Renal cortex interstitium (tissue), 11 donors: ENCODE data around the gene KAT7. TPM values are rescaled to one million over a fixed set of nuclear protein-coding genes. Genes with fewer than 3 reads are reported as not detected.
A peak's percentile ranks its signal among the peaks of the same experiment; 100 is the strongest.

Experiments
- DNase-seq, 11 donors: peaks; one replicate each; pipeline ENCODE4 v3.0.0-alpha.2; 2013; ENCODE audit warnings: low read depth in 9 of 11, low spot score in 4 of 11; ENCODE audit errors: extremely low read depth in 1 of 11
- polyA plus RNA-seq, 3 donors: library from polyadenylated mRNA; unstranded; fragments of 120-200 nt; gene quantifications; one replicate each; pipeline ENCODE4 v1.2.1, GENCODE V29; 2013; ENCODE audit not compliant: insufficient read length in 3 of 3

Gene KAT7
- polyA plus RNA-seq, 3 donors, result 49.1 to 54.9 (median 52.1) TPM

- no peak for DNase-seq
Measured at GRCh38 chr17:49878931-49879904, 90.7 kb downstream of the KAT7 start.

GRCh38 chr17:49880291-49881053 is 92.0 kb downstream of the KAT7 start:
- DNase-seq, result peak in 8 of 11 donors; percentile 59 to 70 (median 64)

GRCh38 chr17:49881054-49881402 is 92.5 kb downstream of the KAT7 start:
- no peak for DNase-seq

GRCh38 chr17:49882434-49882833 is 94.0 kb downstream of the KAT7 start:
- no peak for DNase-seq

Other genes starting within 250 kb of the KAT7 start
- 1 to 10 TPM in 2 of 3 donors, under 1 TPM in 1; 0.90 to 1.2 (median 1.0) TPM for gene NXPH3, start 212.8 kb upstream of the KAT7 start, polyA plus RNA-seq
- gene SPOP, start 110.6 kb upstream of the KAT7 start, polyA plus RNA-seq, result 10 to 100 TPM; 63.3 to 65.8 (median 64.1) TPM
- 10 to 100 TPM; 73.1 to 82.1 (median 75.8) TPM for gene SLC35B1, start 80.7 kb upstream of the KAT7 start, polyA plus RNA-seq
- gene FAM117A, start 24.6 kb upstream of the KAT7 start, polyA plus RNA-seq, result 10 to 100 TPM; 17.1 to 19.2 (median 19.1) TPM
- under 1 TPM in 2 of 3 donors, not detected in 1; 0.37 to 0.82 TPM for gene TAC4, start 59.4 kb downstream of the KAT7 start, polyA plus RNA-seq
- under 1 TPM; 0.76 to 0.89 (median 0.85) TPM for gene DLX4, start 180.5 kb downstream of the KAT7 start, polyA plus RNA-seq
- gene DLX3, start 206.5 kb downstream of the KAT7 start, polyA plus RNA-seq, result 1 to 10 TPM in 2 of 3 donors, under 1 TPM in 1; 0.92 to 1.5 (median 1.1) TPM